Rectal smooth muscle tissue (tissue), 1 donor: ENCODE measurements around the gene PFAS.

Source experiments
- H3K27ac ChIP-seq: one replicate; pipeline ENCODE4 v1.7.0; 2013; ENCODE audit warnings: low read depth, low read length, inconsistent platforms
- H3K27me3 ChIP-seq: one replicate; pipeline ENCODE4 v1.7.0; 2013; ENCODE audit warnings: low read length; ENCODE audit not compliant: control insufficient read depth, insufficient read depth
- H3K36me3 ChIP-seq: one replicate; pipeline ENCODE4 v1.7.0; 2013; ENCODE audit warnings: low read length; ENCODE audit not compliant: control insufficient read depth, insufficient read depth
- H3K4me1 ChIP-seq: one replicate; pipeline ENCODE4 v1.7.0; 2013; ENCODE audit warnings: low read length; ENCODE audit not compliant: control insufficient read depth, insufficient read depth
- H3K4me3 ChIP-seq: one replicate; pipeline ENCODE4 v1.7.0; 2013; ENCODE audit warnings: low read length
- H3K9ac ChIP-seq: one replicate; pipeline ENCODE4 v1.7.0; 2013; ENCODE audit warnings: low read length

The PFAS gene

GRCh38 chr17:8264320-8264719 lies 15.2 kb downstream of the PFAS start:
- H3K27ac ChIP-seq: no peak overlapping the region

GRCh38 chr17:8264836-8265542 lies 15.9 kb downstream of the PFAS start:
- no peak overlapping the region for H3K27ac ChIP-seq
- no peak overlapping the region for H3K9ac ChIP-seq
- H3K4me3 ChIP-seq: no peak overlapping the region
- no peaks in the 10 kb centered on the region for H3K27me3 ChIP-seq
- no peaks in the 10 kb centered on the region for H3K4me1 ChIP-seq
- H3K36me3 ChIP-seq: peaks cover 15% of the 10 kb centered on the region

More at GRCh38 chr17:8264320-8264719, 15.2 kb downstream of the PFAS start:
- peaks cover 15% of the 10 kb centered on the region for H3K36me3 ChIP-seq
- no peak overlapping the region for H3K4me3 ChIP-seq
- H3K27me3 ChIP-seq: no peaks in the 10 kb centered on the region
- no peak overlapping the region for H3K9ac ChIP-seq
- H3K4me1 ChIP-seq: no peaks in the 10 kb centered on the region

- H3K4me3 ChIP-seq: no peak overlapping the region
- H3K36me3 ChIP-seq: peaks cover 15% of the 10 kb centered on the region
- H3K27me3 ChIP-seq: no peaks in the 10 kb centered on the region
- H3K27ac ChIP-seq: no peak overlapping the region
- no peaks in the 10 kb centered on the region for H3K4me1 ChIP-seq
- no peak overlapping the region for H3K9ac ChIP-seq
Observed at GRCh38 chr17:8266648-8267479, 17.8 kb downstream of the PFAS start.

DNA sequence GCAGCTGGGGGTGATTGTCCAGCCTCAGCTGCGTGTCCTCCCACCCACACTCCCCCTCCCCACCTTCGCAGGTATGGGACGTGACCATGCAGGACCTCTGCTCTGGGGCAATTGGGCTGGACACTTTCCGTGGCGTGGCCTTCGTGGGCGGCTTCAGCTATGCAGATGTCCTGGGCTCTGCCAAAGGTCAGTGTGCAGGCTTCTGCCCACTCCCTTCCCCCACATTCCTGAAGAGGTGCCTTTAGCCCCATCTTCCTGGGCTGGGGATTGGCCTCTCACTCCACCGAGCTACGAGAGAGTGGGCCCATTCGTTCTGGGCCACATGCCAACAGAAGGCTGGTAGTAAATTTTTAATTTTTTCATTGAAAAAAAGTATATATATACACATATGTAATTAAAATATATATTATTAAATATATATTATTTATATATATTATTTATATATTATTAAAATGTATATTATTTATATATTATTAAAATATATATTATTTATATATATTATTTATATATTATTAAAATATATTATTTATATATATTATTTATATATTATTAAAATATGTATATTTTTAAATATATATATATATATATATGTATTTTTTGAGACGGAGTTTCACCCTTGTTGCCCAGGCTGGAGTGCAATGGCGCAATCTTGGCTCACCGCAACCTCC lies 18.5 kb downstream of the PFAS start:
- H3K9ac ChIP-seq: no peak overlapping the region
- no peak overlapping the region for H3K27ac ChIP-seq
- H3K4me1 ChIP-seq: no peaks in the 10 kb centered on the region
- H3K36me3 ChIP-seq: peaks cover 15% of the 10 kb centered on the region
- H3K27me3 ChIP-seq: no peaks in the 10 kb centered on the region
- H3K4me3 ChIP-seq: no peak overlapping the region

- H3K4me1 ChIP-seq: no peaks in the 10 kb centered on the region
- peaks cover 13% of the 10 kb centered on the region for H3K36me3 ChIP-seq
- no peaks in the 10 kb centered on the region for H3K27me3 ChIP-seq
- no peak overlapping the region for H3K9ac ChIP-seq
- no peak overlapping the region for H3K4me3 ChIP-seq
- H3K27ac ChIP-seq: no peak overlapping the region
Observed at GRCh38 chr17:8268550-8269298, 19.6 kb downstream of the PFAS start.

DNA sequence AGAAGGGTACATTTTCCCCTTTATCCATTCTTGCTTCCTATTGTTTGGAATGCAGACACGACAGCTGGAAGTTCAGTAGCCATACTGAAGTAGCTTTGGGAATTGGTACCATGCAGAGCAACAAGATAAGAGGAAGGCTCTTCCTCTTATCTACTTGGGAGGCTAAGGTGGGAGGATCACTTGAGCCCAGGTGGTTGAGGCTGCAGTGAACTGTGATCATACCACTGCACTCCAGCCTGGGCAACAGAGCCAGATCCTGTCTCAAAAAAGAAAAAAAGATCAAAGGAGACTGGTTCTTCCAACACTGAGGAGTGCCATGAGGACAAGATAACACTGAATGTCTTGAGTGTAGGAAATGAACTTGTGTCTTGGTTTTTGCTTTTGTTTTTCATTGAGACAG lies 23.3 kb downstream of the PFAS start:
- Histone ChIP-seq H3K36me3 (no peaks in the 10 kb centered on the region), H3K9ac (no peak overlapping the region), H3K27me3 (no peaks in the 10 kb centered on the region), H3K4me3 (no peak overlapping the region), H3K27ac (no peak overlapping the region), H3K4me1 (no peaks in the 10 kb centered on the region)

- Histone ChIP-seq H3K4me1 (no peaks in the 10 kb centered on the region), H3K4me3 (no peak overlapping the region), H3K27ac (no peak overlapping the region), H3K9ac (no peak overlapping the region), H3K36me3 (no peaks in the 10 kb centered on the region), H3K27me3 (no peaks in the 10 kb centered on the region)
Observed at GRCh38 chr17:8273884-8274444, 24.9 kb downstream of the PFAS start.

- no peak overlapping the region for H3K9ac ChIP-seq
- H3K27ac ChIP-seq: no peak overlapping the region
- H3K36me3 ChIP-seq: no peaks in the 10 kb centered on the region
- no peak overlapping the region for H3K4me3 ChIP-seq
- no peaks in the 10 kb centered on the region for H3K4me1 ChIP-seq
- no peaks in the 10 kb centered on the region for H3K27me3 ChIP-seq
Observed at GRCh38 chr17:8274816-8275215, 25.7 kb downstream of the PFAS start.

- Histone ChIP-seq H3K36me3 (no peaks in the 10 kb centered on the region), H3K27ac (no peak overlapping the region), H3K27me3 (no peaks in the 10 kb centered on the region), H3K4me3 (no peak overlapping the region), H3K4me1 (no peaks in the 10 kb centered on the region), H3K9ac (no peak overlapping the region)
Observed at GRCh38 chr17:8275421-8276290, 26.6 kb downstream of the PFAS start.

DNA sequence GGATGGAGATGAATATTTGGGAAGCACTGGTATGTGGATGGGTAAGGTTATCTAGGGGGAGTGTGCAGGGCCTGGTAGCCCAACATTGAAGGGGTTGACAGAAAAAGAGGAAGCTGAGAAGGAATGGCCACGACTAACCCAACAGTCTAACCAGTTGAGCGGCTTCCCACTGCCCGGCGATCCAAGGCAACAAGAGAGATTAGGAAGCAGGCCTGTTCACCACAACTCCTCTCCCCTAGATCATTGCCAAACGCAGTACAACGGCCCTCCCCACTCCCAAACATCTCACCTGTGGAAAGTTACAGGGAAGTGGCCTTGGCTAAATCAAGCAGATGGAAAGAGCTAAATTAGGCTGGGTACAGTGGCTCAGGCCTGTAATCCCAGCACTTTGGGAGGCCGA lies 28.2 kb downstream of the PFAS start:
- H3K4me1 ChIP-seq: no peaks in the 10 kb centered on the region

DNA sequence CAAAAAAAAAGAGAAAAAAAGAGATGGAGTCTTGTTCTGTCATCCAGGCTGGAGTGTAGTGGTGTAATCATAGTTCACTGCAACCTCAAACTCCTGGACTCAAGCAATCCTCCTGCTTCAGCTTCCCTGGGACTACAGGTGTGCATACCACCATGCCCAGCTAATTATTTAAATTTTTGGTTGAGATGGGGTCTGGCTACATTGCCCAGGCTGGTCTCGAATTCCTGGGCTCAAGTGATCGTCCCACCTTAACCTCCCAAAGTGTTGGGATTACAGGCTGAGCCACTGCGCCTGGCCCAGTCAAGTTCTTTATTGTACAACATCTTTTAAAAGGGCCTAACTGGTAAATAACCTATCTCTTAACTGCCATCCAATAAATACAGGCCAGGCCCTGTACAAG lies 33.3 kb downstream of the PFAS start:
- Histone ChIP-seq H3K4me1 (no peaks in the 10 kb centered on the region), H3K27me3 (no peaks in the 10 kb centered on the region)

More for the DNA sequence above, 28.2 kb downstream of the PFAS start:
- Histone ChIP-seq H3K9ac (no peak overlapping the region), H3K4me3 (no peak overlapping the region), H3K27me3 (no peaks in the 10 kb centered on the region), H3K36me3 (no peaks in the 10 kb centered on the region), H3K27ac (no peak overlapping the region)

More for the DNA sequence above, 33.3 kb downstream of the PFAS start:
- Histone ChIP-seq H3K27ac (no peak overlapping the region), H3K36me3 (no peaks in the 10 kb centered on the region), H3K9ac (no peak overlapping the region), H3K4me3 (no peak overlapping the region)
